A549 (cell line): ENCODE data around the gene PIM3. TPM values are rescaled to one million over a fixed set of nuclear protein-coding genes. Genes with fewer than 3 reads are reported as not detected.

Experiments used
- ATAC-seq, 2 experiments: fragments of 200-7000 bp in 1 of 2; fragments of >200 bp in 1 of 2; cut with Nextera tagmentation in 1 of 2; cut with Tn5 transposase in 1 of 2; 3 replicates each; pipeline versions ENCODE4 v1.8.0 to v1.9.1; 2018 to 2020; ENCODE audit warnings: mild to moderate bottlenecking in 1 of 2, moderate library complexity in 1 of 2
- CTCF ChIA-PET: fragments of 300-600 bp; sonication (Branson Sonifier 250); formaldehyde crosslinking; extraction: SDS; loops from one replicate; lab custom pipeline; 2021; ENCODE audit warnings: antibody characterized with exemption, inconsistent platforms; lab: Yijun Ruan, JAX
- POLR2A ChIA-PET: fragments of 350-600 bp; formaldehyde crosslinking; extraction: SDS; loops from one replicate; lab custom pipeline; 2021; ENCODE audit warnings: antibody characterized with exemption, inconsistent platforms; lab: Yijun Ruan, JAX
- DNase-seq, 2 experiments: peaks; one replicate each; pipeline versions ENCODE4 v3.0.0 to v3.0.0-alpha.2; 2011 to 2016; ENCODE audit warnings: low read depth in 1 of 2, low spot score in 1 of 2
- FAIRE-seq: peaks from 2 replicates; lab custom pipeline; 2011; peaks lifted over from hg19 to GRCh38; lab: Jason Lieb, UNC
- H3K27ac ChIP-seq, 2 experiments: fragments of >200 bp; sonication (Bioruptor Twin); formaldehyde crosslinking; 3 replicates each; pipeline ENCODE4 v1.5.1; 2016 to 2017
- H3K4me1 ChIP-seq: fragments of >200 bp; sonication (Bioruptor Twin); formaldehyde crosslinking; 3 replicates; pipeline ENCODE4 v1.6.1; 2016
- H3K4me2 ChIP-seq: fragments of >200 bp; sonication (Bioruptor Twin); formaldehyde crosslinking; 3 replicates; pipeline ENCODE4 v1.6.1; 2016
- H3K4me3 ChIP-seq: fragments of >200 bp; sonication (Bioruptor Twin); formaldehyde crosslinking; 3 replicates; pipeline ENCODE4 v1.5.1; 2016
- H3K9me3 ChIP-seq: fragments of >200 bp; sonication (Bioruptor Twin); formaldehyde crosslinking; 3 replicates; pipeline ENCODE4 v1.6.1; 2016
- CHD2 ChIP-seq: fragments of 150-350 bp; IDR thresholded peaks from 2 replicates; pipeline ENCODE4 v1.6.1; 2014; ENCODE audit warnings: low read length; ENCODE audit not compliant: partially characterized antibody
- CHD4 ChIP-seq: fragments of 200-600 bp; sonication (generic); IDR thresholded peaks from 2 replicates; pipeline ENCODE4 v1.6.1; 2016; ENCODE audit warnings: antibody characterized with exemption, mild to moderate bottlenecking, borderline replicate concordance
- HOXA7 ChIP-seq: fragments of 250-450 bp; sonication (Bioruptor Pico); IDR thresholded peaks from 2 replicates; pipeline ENCODE4 v1.5.0; 2020; ENCODE audit warnings: mild to moderate bottlenecking, moderate library complexity
- HOXB13 ChIP-seq: fragments of 250-450 bp; sonication (Bioruptor Pico); IDR thresholded peaks from 2 replicates; pipeline ENCODE4 v1.5.0; 2020; ENCODE audit warnings: low read depth, mild to moderate bottlenecking, moderate library complexity
- KDM1A ChIP-seq: fragments of 200-600 bp; sonication (generic); IDR thresholded peaks from 2 replicates; pipeline ENCODE4 v1.6.1; 2016; ENCODE audit warnings: low read depth, mild to moderate bottlenecking
- NFE2L2 ChIP-seq: fragments of 150-350 bp; conservative IDR thresholded peaks from 2 replicates; pipeline ENCODE4 v1.6.1; 2014; ENCODE audit warnings: low read length
- PHF8 ChIP-seq: fragments of 200-600 bp; sonication (generic); IDR thresholded peaks from 2 replicates; pipeline ENCODE4 v1.6.1; 2016; ENCODE audit warnings: low read depth, mild to moderate bottlenecking, antibody characterized with exemption, moderate library complexity, borderline replicate concordance
- RAD21 ChIP-seq, 2 experiments: fragments of >200 bp in 1 of 2; sonication (Bioruptor Twin) in 1 of 2; formaldehyde crosslinking in 1 of 2; IDR thresholded peaks in 1 of 2; conservative IDR thresholded peaks in 1 of 2; 2 replicates in 1 of 2; 3 replicates in 1 of 2; pipeline ENCODE4 v1.6.1; 2012 to 2018; ENCODE audit warnings: inconsistent platforms in 1 of 2
- RCOR1 ChIP-seq: fragments of 150-350 bp; IDR thresholded peaks from 2 replicates; pipeline ENCODE4 v1.6.1; 2014; ENCODE audit warnings: antibody characterized with exemption, low read length, low read depth
- SREBF2 ChIP-seq: fragments of 450-650 bp; IDR thresholded peaks from 2 replicates; pipeline ENCODE4 v1.6.1; 2014; ENCODE audit warnings: mild to moderate bottlenecking, moderate library complexity
- ZC3H11A ChIP-seq: fragments of 450-650 bp; IDR thresholded peaks from 2 replicates; pipeline ENCODE4 v1.6.1; 2014; ENCODE audit warnings: antibody characterized with exemption, mild to moderate bottlenecking
- ZNF302 ChIP-seq: fragments of 250-450 bp; sonication (Bioruptor Pico); IDR thresholded peaks from 2 replicates; pipeline ENCODE4 v1.9.0; 2021; ENCODE audit warnings: inconsistent platforms, mild to moderate bottlenecking, moderate library complexity
- ZSCAN20 ChIP-seq: fragments of 250-450 bp; sonication (Bioruptor Pico); IDR thresholded peaks from 2 replicates; pipeline ENCODE4 v1.8.0; 2022; ENCODE audit warnings: mild to moderate bottlenecking, moderate library complexity
- WGBS: methylation state at CpG from one replicate; pipeline ENCODE4 v1.1.6; 2017; ENCODE audit errors: missing lambda C conversion rate; 5-methylcytosine and 5-hydroxymethylcytosine counted together
- polyA plus RNA-seq, 4 experiments: library from polyadenylated mRNA; depleted of rRNA in 3 of 4; stranded (reverse); fragments of >200 nt; fragmentation: RNase III in 1 of 4; extraction: RNeasy Plus Mini Kit Qiagen cat#74134 plus additional on column Dnase treatment in 1 of 4; gene quantifications; 2 replicates in 3 of 4; 3 replicates in 1 of 4; pipeline ENCODE4 v1.2.3, GENCODE V29; 2011 to 2017
- TF ChIP-seq, protein P1 (sequence below): fragments of 250-450 bp; sonication (Bioruptor Pico); IDR thresholded peaks from 2 replicates; pipeline ENCODE4 v1.5.0; 2020; ENCODE audit warnings: low read depth, mild to moderate bottlenecking, moderate library complexity
- TF ChIP-seq, protein P2 (sequence below): IDR thresholded peaks from 2 replicates; pipeline ENCODE4 v1.6.1; 2012; ENCODE audit warnings: low read depth, borderline replicate concordance
- TF ChIP-seq, protein P3 (sequence below): fragments of >200 bp; sonication (Bioruptor Twin); formaldehyde crosslinking; IDR thresholded peaks from 3 replicates; pipeline ENCODE4 v1.5.1; 2016

PIM3 gene
- polyA plus RNA-seq, 2 of the 4 experiments (the other 2 are of a cell fraction), result 4.4 to 11.3 TPM

DNA sequence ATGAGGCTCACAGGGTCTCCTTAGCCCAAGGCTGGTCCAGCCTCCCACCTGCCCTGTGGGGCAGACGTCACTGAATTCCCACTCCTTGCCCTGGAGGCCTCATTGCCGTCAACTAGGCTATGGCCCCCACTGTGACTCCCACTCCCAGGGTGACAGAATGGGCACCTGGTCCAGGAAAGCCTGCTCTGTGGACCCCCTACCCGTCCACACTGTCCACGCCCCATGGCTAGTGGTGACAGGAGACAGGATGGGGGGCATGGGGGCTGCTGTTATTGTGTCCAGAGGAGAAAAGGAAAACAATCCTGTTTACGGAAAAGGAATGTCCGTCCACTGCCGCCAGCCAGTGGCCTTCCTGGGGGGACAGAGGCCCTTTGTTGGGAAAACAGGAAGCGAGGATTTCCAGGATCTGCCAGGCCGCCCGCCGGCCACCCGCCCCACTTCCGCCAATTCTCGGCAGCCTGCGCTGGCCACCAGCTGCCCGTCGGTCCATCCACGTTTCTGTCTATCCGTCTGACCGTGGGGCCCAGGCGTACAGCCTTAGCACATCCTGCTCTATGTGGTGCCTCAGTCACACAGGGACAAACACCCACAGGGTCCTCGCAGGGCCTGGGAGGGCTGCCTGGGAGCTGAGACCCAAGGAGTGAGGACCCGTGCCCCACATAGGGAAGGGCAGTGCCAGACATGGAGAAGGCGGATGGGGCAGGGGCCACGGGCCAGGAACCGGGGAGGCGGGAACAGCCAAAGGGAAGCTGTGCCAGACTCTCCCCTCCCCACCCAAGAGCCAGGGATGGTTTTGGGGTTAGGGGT lies 22.6 kb upstream of the PIM3 start:
- CTCF ChIA-PET, result interaction anchor here (1.3 to 2.8 kb wide), 2 partner anchors 56 to 92 kb away, joined by 4 to 15 read pairs; no protein-coding TSS in a partner anchor
- DNase-seq (no peak), ATAC-seq (no peak), FAIRE-seq (no peak)
- H3K4me2 ChIP-seq, result no peak overlapping the region
- WGBS, result 97% methylated on average over 21 of the region's 27 CpGs
- H3K27ac ChIP-seq, result peak overlapping the region in 1 of 2 experiments; percentile 96; a peak in 2 of 6 replicates
- no peak overlapping the region for H3K4me3 ChIP-seq
- H3K4me1 ChIP-seq, result peaks cover 24% of the 10 kb centered on the region
- TF ChIP-seq NFE2L2, result no peak
- TF ChIP-seq ZC3H11A, result no peak
- TF ChIP-seq RAD21 (conservative IDR thresholded peaks at IDR 0.05 in 1 of 2, IDR thresholded peaks at IDR 0.05 in 1 of 2), result no peak
- TF ChIP-seq HOXB13 (CRISPR knock-in tag), result no peak
- TF ChIP-seq PHF8, result no peak
- TF ChIP-seq ZSCAN20, result no peak
- TF ChIP-seq, protein P1, sequence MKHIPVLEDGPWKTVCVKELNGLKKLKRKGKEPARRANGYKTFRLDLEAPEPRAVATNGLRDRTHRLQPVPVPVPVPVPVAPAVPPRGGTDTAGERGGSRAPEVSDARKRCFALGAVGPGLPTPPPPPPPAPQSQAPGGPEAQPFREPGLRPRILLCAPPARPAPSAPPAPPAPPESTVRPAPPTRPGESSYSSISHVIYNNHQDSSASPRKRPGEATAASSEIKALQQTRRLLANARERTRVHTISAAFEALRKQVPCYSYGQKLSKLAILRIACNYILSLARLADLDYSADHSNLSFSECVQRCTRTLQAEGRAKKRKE (CRISPR knock-in tag), result no peak
- TF ChIP-seq SREBF2, result no peak
- no peak for TF ChIP-seq KDM1A
- no peak for TF ChIP-seq CHD2
- no peak for TF ChIP-seq HOXA7 (CRISPR knock-in tag)
- POLR2A ChIA-PET, result interaction anchor here (0.7 kb wide), 1 partner anchor 589 kb away, joined by 3 read pairs; no protein-coding TSS in a partner anchor
- no peaks in the 10 kb centered on the region for H3K9me3 ChIP-seq

DNA sequence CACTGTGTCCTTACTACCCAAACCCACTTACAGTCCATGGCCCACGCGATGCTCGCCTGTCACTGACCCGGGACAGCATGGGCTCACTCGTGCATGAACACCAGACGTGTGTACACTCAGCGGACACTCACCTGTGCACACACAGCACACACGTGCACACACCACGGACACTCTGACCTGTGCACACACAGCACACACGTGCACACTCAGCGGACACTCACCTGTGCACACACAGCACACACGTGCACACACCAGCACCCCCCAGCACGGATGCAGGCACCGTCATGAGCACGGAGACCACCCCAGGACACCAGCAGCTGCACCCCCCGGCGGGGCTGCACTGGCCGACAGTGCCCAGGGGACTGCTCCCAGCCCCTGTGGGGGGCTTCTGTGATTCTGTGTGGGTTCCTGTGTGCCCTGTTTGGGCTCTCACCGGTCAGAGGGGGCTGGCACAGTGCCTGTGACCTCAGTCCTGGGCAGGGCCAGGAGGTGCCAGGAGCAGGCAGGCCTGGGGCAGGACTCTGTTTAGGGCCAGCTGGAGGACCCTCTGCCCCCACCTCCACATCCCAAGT lies 21.9 kb upstream of the PIM3 start:
- H3K27ac ChIP-seq, result no peak overlapping the region
- H3K4me1 ChIP-seq, result peaks cover 29% of the 10 kb centered on the region
- H3K4me3 ChIP-seq, result no peak overlapping the region
- DNase-seq (no peak), FAIRE-seq (no peak), ATAC-seq (no peak)
- WGBS, result 80% methylated on average over 2 of the region's 19 CpGs
- CTCF ChIA-PET, result interaction anchor here (1.0 to 2.8 kb wide), 2 partner anchors 8 to 91 kb away, joined by 4 to 15 read pairs; no protein-coding TSS in a partner anchor
- no peak overlapping the region for H3K4me2 ChIP-seq
- no peaks in the 10 kb centered on the region for H3K9me3 ChIP-seq
- TF ChIP-seq, protein P2, sequence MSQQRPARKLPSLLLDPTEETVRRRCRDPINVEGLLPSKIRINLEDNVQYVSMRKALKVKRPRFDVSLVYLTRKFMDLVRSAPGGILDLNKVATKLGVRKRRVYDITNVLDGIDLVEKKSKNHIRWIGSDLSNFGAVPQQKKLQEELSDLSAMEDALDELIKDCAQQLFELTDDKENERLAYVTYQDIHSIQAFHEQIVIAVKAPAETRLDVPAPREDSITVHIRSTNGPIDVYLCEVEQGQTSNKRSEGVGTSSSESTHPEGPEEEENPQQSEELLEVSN, result no peak
- TF ChIP-seq ZNF302 (no peak), RCOR1 (no peak), HOXA7 (CRISPR knock-in tag) (no peak), KDM1A (no peak), CHD4 (no peak)
- TF ChIP-seq, protein P3, sequence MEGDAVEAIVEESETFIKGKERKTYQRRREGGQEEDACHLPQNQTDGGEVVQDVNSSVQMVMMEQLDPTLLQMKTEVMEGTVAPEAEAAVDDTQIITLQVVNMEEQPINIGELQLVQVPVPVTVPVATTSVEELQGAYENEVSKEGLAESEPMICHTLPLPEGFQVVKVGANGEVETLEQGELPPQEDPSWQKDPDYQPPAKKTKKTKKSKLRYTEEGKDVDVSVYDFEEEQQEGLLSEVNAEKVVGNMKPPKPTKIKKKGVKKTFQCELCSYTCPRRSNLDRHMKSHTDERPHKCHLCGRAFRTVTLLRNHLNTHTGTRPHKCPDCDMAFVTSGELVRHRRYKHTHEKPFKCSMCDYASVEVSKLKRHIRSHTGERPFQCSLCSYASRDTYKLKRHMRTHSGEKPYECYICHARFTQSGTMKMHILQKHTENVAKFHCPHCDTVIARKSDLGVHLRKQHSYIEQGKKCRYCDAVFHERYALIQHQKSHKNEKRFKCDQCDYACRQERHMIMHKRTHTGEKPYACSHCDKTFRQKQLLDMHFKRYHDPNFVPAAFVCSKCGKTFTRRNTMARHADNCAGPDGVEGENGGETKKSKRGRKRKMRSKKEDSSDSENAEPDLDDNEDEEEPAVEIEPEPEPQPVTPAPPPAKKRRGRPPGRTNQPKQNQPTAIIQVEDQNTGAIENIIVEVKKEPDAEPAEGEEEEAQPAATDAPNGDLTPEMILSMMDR, result no peak
- POLR2A ChIA-PET, result no interaction called here
